Neural cell (in vitro differentiated cells): ENCODE measurements around the gene FAM151B.

ENCODE experiments used
- EP300 ChIP-seq: fragments of 450-650 bp; conservative IDR thresholded peaks from 2 replicates; pipeline ENCODE4 v1.6.1; 2014; ENCODE audit warnings: antibody characterized with exemption, mild to moderate bottlenecking, moderate library complexity; ENCODE audit not compliant: poor library complexity, severe bottlenecking
- EZH2 ChIP-seq: fragments of 200-600, 300-800 bp; shearing (Covaris generic), sonication (generic); IDR thresholded peaks from 2 replicates; pipeline ENCODE4 v1.6.1; 2014; ENCODE audit warnings: antibody characterized with exemption, low read length, borderline replicate concordance, mild to moderate bottlenecking; ENCODE audit not compliant: insufficient read depth, poor library complexity, severe bottlenecking
- MXI1 ChIP-seq: fragments of 450-650 bp; conservative IDR thresholded peaks from 2 replicates; pipeline ENCODE4 v1.6.1; 2014; ENCODE audit warnings: antibody characterized with exemption, mild to moderate bottlenecking; ENCODE audit not compliant: poor library complexity, severe bottlenecking
- POLR2AphosphoS5 ChIP-seq: IDR thresholded peaks from 2 replicates; pipeline ENCODE4 v1.6.1; 2012
- RAD21 ChIP-seq: fragments of 450-650 bp; conservative IDR thresholded peaks from 2 replicates; pipeline ENCODE4 v1.6.1; 2014; ENCODE audit warnings: antibody characterized with exemption, mild to moderate bottlenecking, moderate library complexity
- SMC3 ChIP-seq: fragments of 450-650 bp; conservative IDR thresholded peaks from 2 replicates; pipeline ENCODE4 v1.6.1; 2014; ENCODE audit warnings: antibody characterized with exemption, mild to moderate bottlenecking, moderate library complexity; ENCODE audit not compliant: poor library complexity
- TAF1 ChIP-seq: IDR thresholded peaks from 2 replicates; pipeline ENCODE4 v1.6.1; 2012; ENCODE audit warnings: low read depth
- TF ChIP-seq, protein P1 (sequence below): fragments of 450-650 bp; IDR thresholded peaks from 2 replicates; pipeline ENCODE4 v1.5.1; 2014; ENCODE audit warnings: antibody characterized with exemption, mild to moderate bottlenecking, moderate library complexity; ENCODE audit not compliant: poor library complexity, severe bottlenecking
- TF ChIP-seq, protein P2 (sequence below): IDR thresholded peaks from 2 replicates; pipeline ENCODE4 v1.6.1; 2012; ENCODE audit warnings: borderline replicate concordance

DNA sequence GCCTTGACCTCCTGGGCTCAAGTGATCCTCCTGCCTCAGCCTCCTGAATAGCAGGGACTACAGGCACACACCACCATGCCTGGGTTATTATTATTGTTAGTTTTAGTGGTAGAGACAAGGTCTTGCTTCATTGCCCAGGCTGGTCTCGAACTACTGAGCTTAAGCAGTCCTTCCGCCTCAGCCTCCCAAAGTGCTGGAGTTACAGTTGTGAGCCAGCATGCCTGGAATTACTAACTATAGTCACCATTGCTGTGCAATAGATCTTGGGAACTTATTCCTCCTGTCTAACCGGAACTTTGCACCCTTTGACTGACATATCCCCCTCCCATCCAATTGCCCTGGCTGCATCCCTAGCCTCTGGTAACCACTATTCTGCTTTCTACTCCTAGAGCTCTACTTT, 3.4 kb downstream of the FAM151B start:
- TF ChIP-seq, protein P1, sequence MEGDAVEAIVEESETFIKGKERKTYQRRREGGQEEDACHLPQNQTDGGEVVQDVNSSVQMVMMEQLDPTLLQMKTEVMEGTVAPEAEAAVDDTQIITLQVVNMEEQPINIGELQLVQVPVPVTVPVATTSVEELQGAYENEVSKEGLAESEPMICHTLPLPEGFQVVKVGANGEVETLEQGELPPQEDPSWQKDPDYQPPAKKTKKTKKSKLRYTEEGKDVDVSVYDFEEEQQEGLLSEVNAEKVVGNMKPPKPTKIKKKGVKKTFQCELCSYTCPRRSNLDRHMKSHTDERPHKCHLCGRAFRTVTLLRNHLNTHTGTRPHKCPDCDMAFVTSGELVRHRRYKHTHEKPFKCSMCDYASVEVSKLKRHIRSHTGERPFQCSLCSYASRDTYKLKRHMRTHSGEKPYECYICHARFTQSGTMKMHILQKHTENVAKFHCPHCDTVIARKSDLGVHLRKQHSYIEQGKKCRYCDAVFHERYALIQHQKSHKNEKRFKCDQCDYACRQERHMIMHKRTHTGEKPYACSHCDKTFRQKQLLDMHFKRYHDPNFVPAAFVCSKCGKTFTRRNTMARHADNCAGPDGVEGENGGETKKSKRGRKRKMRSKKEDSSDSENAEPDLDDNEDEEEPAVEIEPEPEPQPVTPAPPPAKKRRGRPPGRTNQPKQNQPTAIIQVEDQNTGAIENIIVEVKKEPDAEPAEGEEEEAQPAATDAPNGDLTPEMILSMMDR, result no peak
- TF ChIP-seq SMC3, result no peak
- TF ChIP-seq EZH2, result no peak
- TF ChIP-seq RAD21, result no peak
- TF ChIP-seq POLR2AphosphoS5, result no peak
- TF ChIP-seq EP300, result no peak
- no peak for TF ChIP-seq MXI1
- no peak for TF ChIP-seq TAF1
- TF ChIP-seq, protein P2, sequence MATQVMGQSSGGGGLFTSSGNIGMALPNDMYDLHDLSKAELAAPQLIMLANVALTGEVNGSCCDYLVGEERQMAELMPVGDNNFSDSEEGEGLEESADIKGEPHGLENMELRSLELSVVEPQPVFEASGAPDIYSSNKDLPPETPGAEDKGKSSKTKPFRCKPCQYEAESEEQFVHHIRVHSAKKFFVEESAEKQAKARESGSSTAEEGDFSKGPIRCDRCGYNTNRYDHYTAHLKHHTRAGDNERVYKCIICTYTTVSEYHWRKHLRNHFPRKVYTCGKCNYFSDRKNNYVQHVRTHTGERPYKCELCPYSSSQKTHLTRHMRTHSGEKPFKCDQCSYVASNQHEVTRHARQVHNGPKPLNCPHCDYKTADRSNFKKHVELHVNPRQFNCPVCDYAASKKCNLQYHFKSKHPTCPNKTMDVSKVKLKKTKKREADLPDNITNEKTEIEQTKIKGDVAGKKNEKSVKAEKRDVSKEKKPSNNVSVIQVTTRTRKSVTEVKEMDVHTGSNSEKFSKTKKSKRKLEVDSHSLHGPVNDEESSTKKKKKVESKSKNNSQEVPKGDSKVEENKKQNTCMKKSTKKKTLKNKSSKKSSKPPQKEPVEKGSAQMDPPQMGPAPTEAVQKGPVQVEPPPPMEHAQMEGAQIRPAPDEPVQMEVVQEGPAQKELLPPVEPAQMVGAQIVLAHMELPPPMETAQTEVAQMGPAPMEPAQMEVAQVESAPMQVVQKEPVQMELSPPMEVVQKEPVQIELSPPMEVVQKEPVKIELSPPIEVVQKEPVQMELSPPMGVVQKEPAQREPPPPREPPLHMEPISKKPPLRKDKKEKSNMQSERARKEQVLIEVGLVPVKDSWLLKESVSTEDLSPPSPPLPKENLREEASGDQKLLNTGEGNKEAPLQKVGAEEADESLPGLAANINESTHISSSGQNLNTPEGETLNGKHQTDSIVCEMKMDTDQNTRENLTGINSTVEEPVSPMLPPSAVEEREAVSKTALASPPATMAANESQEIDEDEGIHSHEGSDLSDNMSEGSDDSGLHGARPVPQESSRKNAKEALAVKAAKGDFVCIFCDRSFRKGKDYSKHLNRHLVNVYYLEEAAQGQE, result no peak
